Measurements from ENCODE around the gene SCN4B. TPM values are rescaled to one million over a fixed set of nuclear protein-coding genes. Genes with fewer than 3 reads are reported as not detected.

The SCN4B gene
- total RNA-seq, 1 experiment from 2014 or later: 0.33 TPM

DNA sequence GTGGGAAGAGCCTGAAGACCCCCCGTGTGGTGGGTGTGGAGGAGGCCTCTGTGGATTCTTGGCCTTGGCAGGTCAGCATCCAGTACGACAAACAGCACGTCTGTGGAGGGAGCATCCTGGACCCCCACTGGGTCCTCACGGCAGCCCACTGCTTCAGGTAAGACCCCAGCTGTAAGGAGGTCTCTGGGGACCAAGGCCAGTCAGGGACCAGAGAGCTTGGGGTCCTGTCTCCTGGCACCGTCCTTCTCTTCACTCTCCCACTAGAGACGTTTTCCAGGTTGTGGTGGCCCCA, 40.9 kb downstream of the SCN4B start:
- CTCF ChIA-PET: no interaction called here
- Histone ChIP-seq H3K27ac (ENCODE audit: low read length) (no peak overlapping the region), H3K4me3 (ENCODE audit: low read depth in 2 of 2, low read length in 2 of 2) (no peak overlapping the region), H3K4me1 (ENCODE audit: control insufficient read depth, insufficient read depth, low read length) (no peaks in the 10 kb centered on the region), H3K36me3 (ENCODE audit: control insufficient read depth, insufficient read depth, low read length) (no peaks in the 10 kb centered on the region), H3K9me3 (ENCODE audit: control insufficient read depth, insufficient read depth, low read depth, low read length) (no peaks in the 10 kb centered on the region), H3K27me3 (ENCODE audit: control insufficient read depth, insufficient read depth, low read length) (peaks cover 4% of the 10 kb centered on the region)
- intact Hi-C loops (cut with micrococcal nuclease; ENCODE audit: unreplicated experiment) (no loop called here), in situ Hi-C loops (cut with HindIII; ENCODE audit: low pct_unique_long_range_greater_than_20kb, low sequenced_read_pairs) (no loop called here)
- no peak for DNase-seq (ENCODE audit: low read depth, low spot score)
- BruUV-seq (replicated peaks): no TSS peak
- TF ChIP-seq POLR2AphosphoS5 (IDR thresholded peaks at IDR 0.05; ENCODE audit: low read depth, low read length) (no peak), SIN3A (IDR thresholded peaks at IDR 0.05; ENCODE audit: borderline replicate concordance, insufficient read depth, low read depth, low read length) (no peak)
- TF ChIP-seq, protein P1, sequence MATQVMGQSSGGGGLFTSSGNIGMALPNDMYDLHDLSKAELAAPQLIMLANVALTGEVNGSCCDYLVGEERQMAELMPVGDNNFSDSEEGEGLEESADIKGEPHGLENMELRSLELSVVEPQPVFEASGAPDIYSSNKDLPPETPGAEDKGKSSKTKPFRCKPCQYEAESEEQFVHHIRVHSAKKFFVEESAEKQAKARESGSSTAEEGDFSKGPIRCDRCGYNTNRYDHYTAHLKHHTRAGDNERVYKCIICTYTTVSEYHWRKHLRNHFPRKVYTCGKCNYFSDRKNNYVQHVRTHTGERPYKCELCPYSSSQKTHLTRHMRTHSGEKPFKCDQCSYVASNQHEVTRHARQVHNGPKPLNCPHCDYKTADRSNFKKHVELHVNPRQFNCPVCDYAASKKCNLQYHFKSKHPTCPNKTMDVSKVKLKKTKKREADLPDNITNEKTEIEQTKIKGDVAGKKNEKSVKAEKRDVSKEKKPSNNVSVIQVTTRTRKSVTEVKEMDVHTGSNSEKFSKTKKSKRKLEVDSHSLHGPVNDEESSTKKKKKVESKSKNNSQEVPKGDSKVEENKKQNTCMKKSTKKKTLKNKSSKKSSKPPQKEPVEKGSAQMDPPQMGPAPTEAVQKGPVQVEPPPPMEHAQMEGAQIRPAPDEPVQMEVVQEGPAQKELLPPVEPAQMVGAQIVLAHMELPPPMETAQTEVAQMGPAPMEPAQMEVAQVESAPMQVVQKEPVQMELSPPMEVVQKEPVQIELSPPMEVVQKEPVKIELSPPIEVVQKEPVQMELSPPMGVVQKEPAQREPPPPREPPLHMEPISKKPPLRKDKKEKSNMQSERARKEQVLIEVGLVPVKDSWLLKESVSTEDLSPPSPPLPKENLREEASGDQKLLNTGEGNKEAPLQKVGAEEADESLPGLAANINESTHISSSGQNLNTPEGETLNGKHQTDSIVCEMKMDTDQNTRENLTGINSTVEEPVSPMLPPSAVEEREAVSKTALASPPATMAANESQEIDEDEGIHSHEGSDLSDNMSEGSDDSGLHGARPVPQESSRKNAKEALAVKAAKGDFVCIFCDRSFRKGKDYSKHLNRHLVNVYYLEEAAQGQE (IDR thresholded peaks at IDR 0.05; ENCODE audit: insufficient read depth in 1 of 2, low read depth in 2 of 2, low read length in 1 of 2): no peak
- no peak for ATAC-seq
- POLR2A ChIA-PET: interaction anchor here (0.6 to 0.7 kb wide), 2 partner anchors 14 to 280 kb away, joined by 4 to 5 read pairs; no protein-coding TSS in a partner anchor

DNA sequence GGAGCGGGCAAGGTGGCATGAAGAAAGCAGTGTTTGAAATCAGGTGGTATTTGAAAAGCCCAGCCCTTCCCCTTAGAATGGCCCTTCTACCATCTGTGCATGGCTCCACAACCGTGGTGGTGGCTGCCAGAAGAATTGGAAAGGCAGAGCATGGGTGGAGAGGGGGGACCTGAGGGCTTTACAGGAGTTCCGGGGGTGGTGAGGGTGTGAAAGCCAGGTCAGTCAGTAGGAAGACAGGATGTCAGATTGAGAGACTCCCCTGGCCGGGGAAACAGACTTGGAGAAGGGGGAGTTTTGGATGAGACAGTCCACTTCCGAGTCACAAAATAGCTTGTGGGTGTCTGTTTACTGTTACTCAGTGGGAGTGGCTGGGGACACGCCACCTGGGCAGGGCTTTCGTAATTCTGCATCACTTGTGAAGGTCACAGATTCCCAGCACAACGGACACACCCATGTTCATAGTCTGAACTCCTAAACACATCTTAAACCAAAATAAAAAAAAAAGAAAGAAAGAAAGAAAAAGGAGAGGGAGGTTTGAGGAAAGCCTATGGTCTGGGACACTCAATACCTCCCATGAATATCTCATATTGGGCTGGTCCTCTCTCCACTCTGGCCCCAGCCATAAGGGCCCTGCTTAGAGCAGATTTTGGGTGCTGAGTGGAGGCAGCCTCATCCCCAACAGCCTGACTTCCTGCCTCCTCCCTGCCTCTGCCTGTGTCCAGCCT, 41.4 kb downstream of the SCN4B start:
- Histone ChIP-seq H3K27ac (ENCODE audit: low read length) (no peak overlapping the region), H3K36me3 (ENCODE audit: control insufficient read depth, insufficient read depth, low read length) (no peaks in the 10 kb centered on the region), H3K27me3 (ENCODE audit: control insufficient read depth, insufficient read depth, low read length) (peaks cover 1% of the 10 kb centered on the region), H3K9me3 (ENCODE audit: control insufficient read depth, insufficient read depth, low read depth, low read length) (no peaks in the 10 kb centered on the region), H3K4me3 (ENCODE audit: low read depth in 2 of 2, low read length in 2 of 2) (no peak overlapping the region), H3K4me1 (ENCODE audit: control insufficient read depth, insufficient read depth, low read length) (no peaks in the 10 kb centered on the region)
- BruUV-seq (replicated peaks): no TSS peak
- no peak for ATAC-seq
- DNase-seq (ENCODE audit: low read depth, low spot score): no peak
- in situ Hi-C loops (cut with HindIII; ENCODE audit: low pct_unique_long_range_greater_than_20kb, low sequenced_read_pairs): no loop called here
- POLR2A ChIA-PET: interaction anchor here (0.6 to 0.7 kb wide), 2 partner anchors 14 to 281 kb away, joined by 4 to 5 read pairs; no protein-coding TSS in a partner anchor
- TF ChIP-seq POLR2AphosphoS5 (IDR thresholded peaks at IDR 0.05; ENCODE audit: low read depth, low read length) (no peak), TCF7L2 (IDR thresholded peaks at IDR 0.05; ENCODE audit: low read depth, low read length) (no peak), SIN3A (IDR thresholded peaks at IDR 0.05; ENCODE audit: borderline replicate concordance, insufficient read depth, low read depth, low read length) (no peak)
- TF ChIP-seq, protein P2, sequence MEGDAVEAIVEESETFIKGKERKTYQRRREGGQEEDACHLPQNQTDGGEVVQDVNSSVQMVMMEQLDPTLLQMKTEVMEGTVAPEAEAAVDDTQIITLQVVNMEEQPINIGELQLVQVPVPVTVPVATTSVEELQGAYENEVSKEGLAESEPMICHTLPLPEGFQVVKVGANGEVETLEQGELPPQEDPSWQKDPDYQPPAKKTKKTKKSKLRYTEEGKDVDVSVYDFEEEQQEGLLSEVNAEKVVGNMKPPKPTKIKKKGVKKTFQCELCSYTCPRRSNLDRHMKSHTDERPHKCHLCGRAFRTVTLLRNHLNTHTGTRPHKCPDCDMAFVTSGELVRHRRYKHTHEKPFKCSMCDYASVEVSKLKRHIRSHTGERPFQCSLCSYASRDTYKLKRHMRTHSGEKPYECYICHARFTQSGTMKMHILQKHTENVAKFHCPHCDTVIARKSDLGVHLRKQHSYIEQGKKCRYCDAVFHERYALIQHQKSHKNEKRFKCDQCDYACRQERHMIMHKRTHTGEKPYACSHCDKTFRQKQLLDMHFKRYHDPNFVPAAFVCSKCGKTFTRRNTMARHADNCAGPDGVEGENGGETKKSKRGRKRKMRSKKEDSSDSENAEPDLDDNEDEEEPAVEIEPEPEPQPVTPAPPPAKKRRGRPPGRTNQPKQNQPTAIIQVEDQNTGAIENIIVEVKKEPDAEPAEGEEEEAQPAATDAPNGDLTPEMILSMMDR (IDR thresholded peaks at IDR 0.05): no peak
- TF ChIP-seq, protein P1 (IDR thresholded peaks at IDR 0.05; ENCODE audit: insufficient read depth in 1 of 2, low read depth in 2 of 2, low read length in 1 of 2): no peak
- CTCF ChIA-PET: no interaction called here
- intact Hi-C loops (cut with micrococcal nuclease; ENCODE audit: unreplicated experiment): no loop called here
